Measurements from ENCODE around the gene ARID1B.

Gene ARID1B

DNA sequence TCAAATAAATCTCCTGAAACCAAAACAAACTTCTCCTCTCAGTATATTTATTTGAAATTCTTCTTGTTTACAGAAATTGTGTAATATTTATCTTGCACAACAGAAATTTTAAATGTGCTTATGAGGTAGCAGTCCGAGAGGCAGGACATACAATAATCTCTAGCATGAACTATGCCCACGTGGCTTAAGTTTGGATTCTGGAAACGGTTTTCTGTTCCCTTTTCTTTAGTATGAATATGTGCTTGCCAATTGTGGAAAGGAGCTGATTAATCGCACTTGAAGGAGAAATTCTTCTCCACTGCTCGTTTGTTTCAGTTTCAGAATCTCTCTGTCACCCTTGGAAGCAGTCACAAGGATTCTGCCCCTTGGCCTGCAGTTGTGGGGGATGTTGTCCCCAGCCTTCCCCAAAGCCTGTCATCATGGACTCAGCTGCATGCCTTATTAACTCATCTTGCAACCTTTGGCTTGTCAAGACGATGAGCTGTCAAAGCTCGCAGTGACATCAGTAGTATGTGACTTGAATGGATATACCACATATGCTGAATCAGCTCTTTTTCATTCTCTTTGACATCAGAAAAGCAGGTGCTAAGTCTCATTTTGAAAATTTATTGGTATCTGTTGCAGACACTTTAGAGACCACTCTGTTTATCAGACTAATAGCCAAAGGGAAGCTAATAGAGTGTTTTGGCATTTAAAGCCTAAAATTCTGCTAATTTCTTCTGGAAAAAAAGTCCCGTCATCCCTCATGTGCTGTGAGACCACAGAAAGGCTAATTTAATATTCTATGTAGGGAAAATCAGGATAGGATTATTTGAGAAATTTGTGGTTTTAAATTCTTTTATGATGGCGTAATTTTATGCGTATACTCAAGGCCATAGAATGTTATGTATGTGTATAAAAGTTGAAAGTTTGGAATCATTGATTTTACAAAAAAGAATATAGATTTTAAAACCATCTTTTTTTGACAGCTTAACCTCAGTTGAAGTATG, 186.8 kb downstream of the ARID1B start:
- TF ChIP-seq GATA3 (IDR thresholded peaks at IDR 0.05; ENCODE audit: low read depth, low read length), result no peak
- no peak for TF ChIP-seq GATA2 (IDR thresholded peaks at IDR 0.05; ENCODE audit: low read depth, low read length)

DNA sequence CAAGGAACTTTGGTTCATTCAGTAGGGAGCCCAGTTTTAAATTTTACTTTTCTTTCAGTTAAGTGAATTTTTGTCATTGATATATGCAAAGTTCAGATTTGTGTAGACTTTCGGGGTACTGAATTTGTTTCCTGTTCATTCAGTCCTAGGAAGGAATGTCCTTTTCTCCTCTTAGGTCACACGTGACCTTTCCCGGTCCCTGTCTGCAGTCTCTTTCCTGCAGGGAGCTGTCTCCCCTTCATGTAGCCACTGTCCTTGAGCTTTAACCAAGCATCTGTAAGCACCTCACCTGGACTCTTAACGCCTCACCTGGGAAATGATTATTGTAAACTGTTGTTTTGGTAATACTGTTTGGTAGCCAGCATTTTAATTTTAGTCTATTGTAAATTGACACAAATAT, 190.7 kb downstream of the ARID1B start:
- TF ChIP-seq GATA3 (IDR thresholded peaks at IDR 0.05; ENCODE audit: low read depth, low read length), result no peak
- no peak for TF ChIP-seq GATA2 (IDR thresholded peaks at IDR 0.05; ENCODE audit: low read depth, low read length)

- no peak for TF ChIP-seq GATA3 (IDR thresholded peaks at IDR 0.05; ENCODE audit: low read depth, low read length)
- no peak for TF ChIP-seq GATA2 (IDR thresholded peaks at IDR 0.05; ENCODE audit: low read depth, low read length)
Measured at GRCh38 chr6:156969233-156969632, 192.1 kb downstream of the ARID1B start.

GRCh38 chr6:156970595-156971112, 193.5 kb downstream of the ARID1B start:
- TF ChIP-seq GATA3 (IDR thresholded peaks at IDR 0.05; ENCODE audit: low read depth, low read length) (no peak), GATA2 (IDR thresholded peaks at IDR 0.05; ENCODE audit: low read depth, low read length) (no peak)

- TF ChIP-seq GATA2 (IDR thresholded peaks at IDR 0.05; ENCODE audit: low read depth, low read length), result no peak
- no peak for TF ChIP-seq GATA3 (IDR thresholded peaks at IDR 0.05; ENCODE audit: low read depth, low read length)
Measured at GRCh38 chr6:156971153-156971885, 194.1 kb downstream of the ARID1B start.

DNA sequence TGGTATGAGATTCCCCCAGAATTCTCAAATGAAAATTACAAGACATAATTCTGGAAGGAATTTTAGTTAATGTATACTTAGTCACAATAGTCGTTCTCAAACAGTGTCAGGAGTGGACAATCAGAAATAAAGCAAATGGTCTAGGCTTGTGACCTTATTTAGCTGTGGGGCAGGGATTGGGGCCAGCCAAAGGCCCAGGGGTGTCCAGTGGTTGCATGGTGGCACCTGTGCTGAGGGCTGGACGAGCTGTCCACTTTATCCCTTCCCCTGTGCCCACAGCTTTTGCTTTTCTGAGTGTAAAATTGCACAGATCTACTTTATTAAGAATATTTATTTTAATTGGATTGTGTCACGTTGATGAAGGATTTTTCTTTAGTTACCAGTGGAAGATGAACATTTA, 195.0 kb downstream of the ARID1B start:
- TF ChIP-seq GATA3 (IDR thresholded peaks at IDR 0.05; ENCODE audit: low read depth, low read length) (no peak), GATA2 (IDR thresholded peaks at IDR 0.05; ENCODE audit: low read depth, low read length) (no peak)

- TF ChIP-seq GATA3 (IDR thresholded peaks at IDR 0.05; ENCODE audit: low read depth, low read length), result no peak
- no peak for TF ChIP-seq GATA2 (IDR thresholded peaks at IDR 0.05; ENCODE audit: low read depth, low read length)
Measured at GRCh38 chr6:156974830-156975261, 197.7 kb downstream of the ARID1B start.

DNA sequence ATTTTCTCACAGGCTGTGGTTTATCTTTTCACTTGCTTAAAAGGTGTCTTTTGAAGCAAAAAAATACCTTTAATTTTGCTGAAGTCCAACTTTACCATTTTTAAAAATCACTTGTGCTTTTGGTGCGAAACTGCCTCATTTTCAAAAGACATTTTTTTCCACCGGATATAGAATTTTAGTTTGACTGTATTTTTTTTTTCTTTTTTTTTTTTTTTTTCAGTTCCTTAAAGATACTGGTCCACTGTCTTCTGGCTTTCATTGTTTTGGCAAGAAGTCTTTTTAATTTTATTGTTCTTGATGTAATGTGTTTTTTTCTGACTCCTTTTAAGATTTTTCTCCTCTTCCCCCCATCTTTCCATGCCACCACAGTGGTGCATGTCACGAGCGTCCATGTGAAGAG, 198.2 kb downstream of the ARID1B start:
- no peak for TF ChIP-seq GATA2 (IDR thresholded peaks at IDR 0.05; ENCODE audit: low read depth, low read length)
- TF ChIP-seq GATA3 (IDR thresholded peaks at IDR 0.05; ENCODE audit: low read depth, low read length), result no peak

- no peak for TF ChIP-seq GATA3 (IDR thresholded peaks at IDR 0.05; ENCODE audit: low read depth, low read length)
- no peak for TF ChIP-seq GATA2 (IDR thresholded peaks at IDR 0.05; ENCODE audit: low read depth, low read length)
Measured at GRCh38 chr6:156976216-156977127, 199.3 kb downstream of the ARID1B start.

DNA sequence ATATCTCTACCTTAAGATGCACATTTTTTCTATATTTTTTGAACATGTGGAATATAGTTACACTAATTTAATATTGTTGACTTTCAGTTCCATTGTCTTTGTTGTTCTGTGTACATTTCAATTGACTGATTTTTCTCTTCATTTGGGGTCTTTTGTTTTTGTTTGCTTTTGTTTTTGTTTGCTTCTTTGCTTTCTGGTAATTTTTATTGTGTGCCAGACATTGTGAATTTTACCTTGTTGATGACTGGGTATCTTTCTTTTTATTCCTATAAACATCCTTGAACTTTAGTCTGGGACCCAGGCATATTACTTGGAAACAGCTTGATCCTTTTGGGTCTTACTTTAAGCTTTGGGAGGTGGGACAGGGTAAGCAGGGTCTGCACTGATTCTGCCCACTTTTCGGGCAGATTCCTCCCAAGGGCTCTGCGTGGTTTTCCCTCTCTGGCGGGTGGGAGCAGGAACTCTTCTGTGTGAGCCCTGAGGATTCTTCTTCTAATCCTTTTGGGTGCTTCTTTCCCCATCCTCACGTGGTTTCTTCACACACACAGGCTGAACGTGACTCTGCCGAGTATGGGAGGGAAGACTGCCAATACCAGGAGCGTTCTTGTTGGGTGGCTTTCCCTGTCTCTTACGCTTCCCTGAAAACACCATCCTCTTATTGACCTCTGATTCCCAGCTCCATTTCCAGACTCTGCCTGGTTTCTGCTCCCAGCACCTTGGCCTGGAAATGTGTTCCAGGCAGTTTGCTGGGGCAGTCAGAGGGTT, 200.5 kb downstream of the ARID1B start:
- TF ChIP-seq GATA2 (IDR thresholded peaks at IDR 0.05; ENCODE audit: low read depth, low read length), result no peak
- TF ChIP-seq GATA3 (IDR thresholded peaks at IDR 0.05; ENCODE audit: low read depth, low read length), result no peak

- TF ChIP-seq GATA3 (IDR thresholded peaks at IDR 0.05; ENCODE audit: low read depth, low read length) (no peak), GATA2 (IDR thresholded peaks at IDR 0.05; ENCODE audit: low read depth, low read length) (no peak)
Measured at GRCh38 chr6:156978948-156979347, 201.8 kb downstream of the ARID1B start.

DNA sequence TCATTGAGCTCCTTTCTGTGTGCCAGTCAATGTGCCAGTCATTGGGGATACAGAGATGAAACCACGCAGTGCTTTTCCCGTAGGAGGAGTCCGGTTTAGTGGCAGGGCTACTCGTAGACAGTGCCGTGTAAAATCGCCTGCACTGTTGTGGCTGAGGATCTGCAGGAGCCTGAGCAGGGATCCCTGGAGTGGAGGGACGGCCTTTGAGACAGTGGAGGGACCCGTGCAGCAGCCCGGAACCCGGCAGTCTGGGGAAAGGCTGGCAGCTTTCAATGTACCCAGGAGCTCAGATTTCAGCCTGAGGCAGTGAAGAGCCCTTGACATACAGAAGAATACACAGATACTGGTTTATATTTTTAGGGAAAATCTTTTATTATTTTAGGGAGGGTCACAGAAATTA, 203.3 kb downstream of the ARID1B start:
- TF ChIP-seq GATA2 (IDR thresholded peaks at IDR 0.05; ENCODE audit: low read depth, low read length) (no peak), GATA3 (IDR thresholded peaks at IDR 0.05; ENCODE audit: low read depth, low read length) (no peak)

GRCh38 chr6:156980948-156981347, 203.8 kb downstream of the ARID1B start:
- TF ChIP-seq GATA3 (IDR thresholded peaks at IDR 0.05; ENCODE audit: low read depth, low read length), result no peak
- no peak for TF ChIP-seq GATA2 (IDR thresholded peaks at IDR 0.05; ENCODE audit: low read depth, low read length)
